Measurements from ENCODE around the gene ANK3.
A peak's percentile ranks its signal among the peaks of the same experiment; 100 is the strongest.

ANK3 gene

DNA sequence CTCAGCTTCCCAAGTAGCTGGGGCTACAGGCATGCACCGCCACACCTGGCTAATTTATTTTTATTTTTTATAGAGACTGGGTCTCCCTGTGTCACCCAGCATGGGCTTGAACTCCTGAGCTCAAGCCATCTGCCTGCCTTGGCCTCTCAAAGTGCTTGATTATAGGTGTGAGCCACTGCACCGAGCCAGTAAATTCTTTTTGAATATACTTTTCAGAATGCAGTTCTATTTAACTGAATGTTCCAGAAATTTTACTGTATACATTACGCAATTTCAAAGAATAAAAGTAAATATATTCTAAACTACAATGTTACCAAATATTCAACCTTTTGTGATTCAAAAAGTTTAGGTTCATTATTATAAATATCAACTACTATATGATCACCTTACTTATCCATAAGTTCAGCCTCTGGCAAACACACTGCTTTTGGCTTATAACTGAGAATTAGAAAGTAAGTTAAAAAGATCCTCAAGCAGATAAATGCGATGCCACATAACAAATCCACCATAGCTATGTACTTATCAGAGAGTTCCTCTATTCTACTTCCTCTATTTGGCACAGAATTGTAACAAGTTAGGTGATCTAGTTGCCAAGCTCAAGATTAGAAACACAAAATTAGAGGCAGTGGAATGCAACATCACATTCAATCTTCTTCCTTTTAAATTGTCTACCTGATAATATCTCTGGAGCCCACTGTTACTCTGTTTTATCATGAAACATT is 118.2 kb downstream of the ANK3 start:
- DNase-seq: no peak

DNA sequence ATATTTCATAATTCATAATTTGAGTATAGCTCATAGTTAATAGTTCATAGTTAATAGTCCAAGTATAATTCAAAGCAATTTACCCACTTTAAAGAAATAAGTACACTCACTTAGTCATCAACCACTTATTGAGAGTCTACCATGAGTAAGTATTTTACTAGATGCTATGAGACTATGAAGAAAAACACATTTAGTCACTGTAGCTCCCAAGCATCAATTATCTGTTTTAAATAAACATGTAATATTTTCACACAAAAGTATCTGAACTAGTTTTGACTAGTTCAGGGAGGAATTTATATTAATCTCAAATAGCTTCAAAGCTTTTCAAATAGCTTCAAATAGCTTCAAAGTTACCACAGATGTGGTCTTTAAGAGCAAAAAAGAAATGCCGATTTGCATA is 119.2 kb downstream of the ANK3 start:
- DNase-seq: no peak

DNA sequence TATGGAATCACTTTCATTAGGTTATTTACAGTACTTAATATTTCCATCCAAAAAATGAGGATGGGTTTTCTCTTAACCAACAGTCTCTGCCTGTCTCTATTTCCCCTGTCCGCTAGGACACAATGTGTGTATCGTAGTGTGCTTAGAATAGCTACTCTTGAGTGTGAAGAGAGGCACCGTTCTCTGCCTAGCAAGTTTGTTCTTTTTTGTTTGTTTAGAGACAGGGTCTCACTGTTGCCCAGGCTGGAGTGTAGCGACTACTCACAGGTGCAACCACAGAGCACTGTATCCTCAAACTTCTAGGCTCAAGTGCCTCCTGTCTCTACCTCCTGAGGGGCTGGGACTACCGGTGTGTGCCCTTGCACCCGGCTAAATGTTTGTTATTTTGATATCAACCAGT is 121.9 kb downstream of the ANK3 start:
- no peak for DNase-seq

DNA sequence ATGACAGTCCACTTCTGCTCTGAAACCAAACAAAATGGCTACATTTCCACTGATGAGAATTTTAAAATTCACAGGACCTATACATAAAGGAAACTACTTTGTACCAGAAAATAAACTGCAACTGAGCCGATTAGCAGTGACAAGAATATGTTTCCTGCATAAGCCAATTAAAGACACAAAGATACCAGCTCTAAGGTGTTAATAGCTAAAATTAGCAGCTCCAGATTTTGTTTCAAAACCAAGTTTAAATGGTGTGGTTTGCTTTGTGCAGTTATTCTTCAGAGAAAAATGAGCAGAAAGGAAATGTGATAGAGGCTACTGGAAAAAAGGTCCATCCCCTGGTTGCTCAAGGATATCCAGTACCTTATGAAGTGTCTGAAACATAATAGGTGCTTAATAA is 123.2 kb downstream of the ANK3 start:
- DNase-seq: no peak

GRCh38 chr10:60262647-60263126 is 127.0 kb downstream of the ANK3 start:
- DNase-seq: no peak

GRCh38 chr10:60260321-60260720 is 129.4 kb downstream of the ANK3 start:
- DNase-seq: no peak

GRCh38 chr10:60258429-60258797 is 131.3 kb downstream of the ANK3 start:
- DNase-seq: no peak

DNA sequence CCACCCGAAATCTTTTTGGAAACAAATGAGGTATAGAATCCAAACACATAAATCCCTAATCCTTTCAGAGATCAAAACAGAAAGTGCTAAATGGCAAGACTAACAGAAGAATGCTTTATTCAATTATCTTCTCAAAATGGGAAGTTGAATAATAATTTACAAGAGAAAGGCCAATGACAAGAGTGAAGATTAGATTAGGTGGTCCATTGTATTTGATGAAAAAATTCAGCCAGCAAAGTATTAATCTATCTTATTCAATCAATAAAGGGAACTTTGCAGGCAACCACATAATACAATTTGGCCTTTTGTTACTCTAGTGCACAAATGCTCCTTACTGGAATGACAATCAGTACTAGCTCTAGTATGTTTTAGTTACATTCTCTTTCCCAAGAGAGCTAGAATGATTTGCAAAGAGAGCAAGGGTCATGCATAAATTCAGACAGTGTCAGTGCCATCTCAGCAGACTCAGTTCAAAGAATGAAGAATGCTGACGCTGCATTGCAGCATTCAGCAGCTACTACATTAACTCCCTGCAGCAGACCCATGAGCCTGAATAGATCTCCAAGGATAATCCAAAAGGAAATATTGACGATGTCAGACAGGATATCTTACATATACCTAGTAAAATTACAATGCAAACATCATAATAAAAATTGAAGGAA is 131.8 kb downstream of the ANK3 start:
- no peak for DNase-seq

DNA sequence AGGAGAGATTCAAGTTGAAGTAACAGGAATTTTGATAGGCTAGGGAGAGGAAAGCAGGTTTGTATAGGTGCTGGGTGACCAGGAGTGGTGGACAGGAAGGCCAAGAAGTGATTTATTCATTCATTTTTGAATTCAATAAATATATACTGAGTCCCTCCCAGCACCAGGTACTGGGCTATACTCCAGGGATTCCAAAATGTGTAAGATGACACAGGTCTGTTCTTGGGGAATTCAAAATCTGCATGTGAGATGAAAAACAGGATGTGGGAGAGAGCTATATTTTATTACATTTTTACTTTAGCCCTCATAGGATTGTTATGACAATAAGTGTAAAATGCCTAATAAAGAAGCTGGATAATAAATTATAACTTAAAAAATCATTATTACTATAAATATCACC is 134.9 kb downstream of the ANK3 start:
- DNase-seq: no peak

GRCh38 chr10:60253484-60253883 is 136.2 kb downstream of the ANK3 start:
- no peak for DNase-seq

GRCh38 chr10:60252688-60253087 is 137.0 kb downstream of the ANK3 start:
- DNase-seq: no peak

- no peak for DNase-seq
Observed at GRCh38 chr10:60246382-60246781, 143.3 kb downstream of the ANK3 start.

DNA sequence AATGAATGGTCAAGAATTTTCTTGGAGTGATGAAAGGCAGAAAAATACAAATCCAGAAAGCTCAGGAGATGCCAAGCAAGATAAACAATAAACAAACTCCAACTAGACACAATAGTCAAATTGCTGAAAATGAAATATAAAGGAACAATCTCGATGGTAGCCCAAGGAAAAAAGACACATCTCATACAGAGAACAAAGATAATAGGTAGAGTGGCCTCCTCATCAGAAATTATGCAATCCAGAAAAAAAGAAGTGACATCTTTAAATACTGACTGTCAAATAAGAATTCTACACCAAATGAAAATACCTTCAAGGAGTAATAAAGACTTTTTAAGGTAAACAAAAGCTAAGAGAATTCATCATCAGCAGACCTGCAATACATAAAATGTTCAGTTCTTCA is 150.4 kb downstream of the ANK3 start:
- no peak for DNase-seq

DNA sequence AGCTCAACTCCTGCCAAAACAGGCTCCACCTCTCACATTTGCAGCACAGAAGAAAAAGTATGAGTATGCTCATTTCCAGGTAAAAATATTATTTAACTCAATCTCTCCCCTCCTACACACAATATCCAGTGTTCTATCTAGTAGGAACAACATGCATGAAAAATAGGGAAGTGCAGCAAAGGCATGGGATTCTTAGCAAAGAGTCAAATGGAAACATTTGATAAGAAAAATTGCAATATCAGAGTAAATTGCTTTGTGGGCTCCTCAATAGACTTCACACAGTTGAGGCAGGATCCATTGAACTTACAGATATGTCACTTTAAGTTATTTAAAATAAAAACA is 150.9 kb downstream of the ANK3 start:
- no peak for DNase-seq

GRCh38 chr10:60237977-60238758 is 151.5 kb downstream of the ANK3 start:
- peak; percentile 89 for DNase-seq

DNA sequence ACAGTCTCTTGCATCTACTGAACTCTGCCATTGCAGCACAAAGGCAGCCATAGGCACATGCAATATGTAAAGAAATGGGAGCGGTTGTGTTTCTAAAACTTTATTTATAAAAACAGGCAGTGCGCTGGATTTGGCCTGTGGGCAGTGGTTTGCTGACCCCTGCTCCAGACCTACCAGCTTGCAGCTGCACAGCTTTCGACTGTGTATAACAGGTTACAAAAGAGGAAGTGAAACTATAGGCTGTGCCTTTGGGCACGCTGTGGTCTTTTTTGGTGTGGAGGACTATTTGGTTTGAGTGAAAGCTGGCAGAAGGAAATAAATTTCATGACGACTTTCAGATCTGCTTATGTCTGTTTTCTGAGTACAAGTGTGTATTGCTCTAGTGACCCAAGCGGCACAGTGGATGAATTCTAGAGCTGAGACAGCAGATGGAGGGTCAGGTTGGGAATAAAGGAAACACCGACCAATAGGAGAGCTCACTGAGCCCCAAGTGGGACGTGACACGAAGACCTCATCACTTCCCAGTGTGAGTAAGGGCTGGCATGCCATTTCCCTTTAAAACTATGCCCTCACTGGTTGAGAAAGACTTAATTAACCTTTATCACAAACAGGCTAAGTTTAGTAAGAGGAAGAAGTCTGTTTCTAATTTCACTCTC is 152.7 kb downstream of the ANK3 start:
- DNase-seq: peak; percentile 74

DNA sequence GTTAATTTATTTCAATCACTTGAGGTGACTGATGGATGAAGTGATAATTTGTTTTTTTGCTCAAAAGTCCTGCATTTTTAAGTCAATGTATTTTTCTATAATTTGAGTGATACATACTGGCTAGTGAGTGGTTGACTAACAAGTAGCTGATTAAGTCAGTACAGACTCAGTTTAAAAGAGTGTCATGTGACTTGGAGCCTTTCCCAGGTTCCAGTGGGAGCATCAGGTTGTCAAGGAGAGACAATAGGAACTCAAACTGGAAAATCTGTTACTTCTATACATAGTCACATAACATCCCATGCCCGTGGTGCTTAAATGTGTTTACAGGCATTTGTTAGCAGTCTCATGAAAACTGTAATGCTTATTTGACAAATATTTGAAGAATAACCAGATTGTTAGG is 154.7 kb downstream of the ANK3 start:
- no peak for DNase-seq

GRCh38 chr10:60234551-60234950 is 155.1 kb downstream of the ANK3 start:
- no peak for DNase-seq

- DNase-seq: no peak
Observed at GRCh38 chr10:60230892-60231291, 158.8 kb downstream of the ANK3 start.

- no peak for DNase-seq
Observed at GRCh38 chr10:60224066-60224705, 165.5 kb downstream of the ANK3 start.

DNA sequence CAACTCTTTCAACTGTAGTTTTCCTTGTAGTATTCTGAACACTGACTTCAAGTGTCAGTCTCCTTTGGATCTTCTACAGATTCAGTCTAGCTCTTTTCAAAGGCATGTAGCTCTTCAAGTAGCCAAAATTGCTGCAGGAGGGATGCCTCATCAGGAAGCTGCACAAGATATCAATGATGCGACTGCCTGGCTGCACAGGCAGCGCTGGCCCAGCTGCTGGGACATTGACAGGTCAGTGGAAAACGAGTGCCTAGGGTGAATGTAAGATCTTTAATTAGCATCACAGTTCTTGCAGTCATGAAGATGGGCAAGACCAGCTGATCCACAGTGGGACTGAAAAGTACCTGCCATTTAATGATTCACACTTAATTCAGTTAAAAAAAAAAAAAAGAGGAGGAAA is 167.6 kb downstream of the ANK3 start:
- no peak for DNase-seq

- no peak for DNase-seq
Observed at GRCh38 chr10:60212195-60212594, 177.5 kb downstream of the ANK3 start.

Data from activated CD4-positive, alpha-beta T cell treated with anti-CD3 and anti-CD28 coated beads, Interleukin-10, Interleukin-2, amounts not matched to agents 100 ng/mL and 50 ng/mL, durations not matched to agents 16 hours and 8 hours (primary cell).